ENCODE data around the gene ANAPC2. TPM values are rescaled to one million over a fixed set of nuclear protein-coding genes. Genes with fewer than 3 reads are reported as not detected.

ANAPC2 gene
- polyA plus RNA-seq, 1 donor = 36.3 TPM

GRCh38 chr9:137191691-137192447 is 3.5 kb upstream of the ANAPC2 start:
- DNase-seq = no peak

DNA sequence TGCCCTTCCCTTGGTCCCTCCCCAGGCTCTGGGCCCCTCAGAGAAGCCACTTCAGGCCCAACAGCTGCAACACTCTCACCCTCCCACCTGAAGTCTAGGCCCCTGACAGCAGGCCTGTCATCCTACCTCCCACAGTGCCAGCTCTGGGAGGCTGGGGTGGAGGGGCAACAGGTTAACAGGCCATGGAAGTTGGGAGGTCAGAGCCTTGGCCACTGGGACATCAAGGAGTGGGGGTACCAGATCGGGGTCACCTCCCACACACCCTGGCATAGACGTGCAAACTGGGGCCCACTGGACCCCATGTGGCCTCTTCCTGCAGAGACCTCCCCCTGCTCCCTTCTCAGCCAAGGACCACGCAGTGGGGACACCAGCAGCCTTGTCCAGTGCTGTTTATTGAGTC is 2.9 kb upstream of the ANAPC2 start:
- no peak for DNase-seq

GRCh38 chr9:137190315-137190856 is 2.0 kb upstream of the ANAPC2 start:
- no peak for DNase-seq

DNA sequence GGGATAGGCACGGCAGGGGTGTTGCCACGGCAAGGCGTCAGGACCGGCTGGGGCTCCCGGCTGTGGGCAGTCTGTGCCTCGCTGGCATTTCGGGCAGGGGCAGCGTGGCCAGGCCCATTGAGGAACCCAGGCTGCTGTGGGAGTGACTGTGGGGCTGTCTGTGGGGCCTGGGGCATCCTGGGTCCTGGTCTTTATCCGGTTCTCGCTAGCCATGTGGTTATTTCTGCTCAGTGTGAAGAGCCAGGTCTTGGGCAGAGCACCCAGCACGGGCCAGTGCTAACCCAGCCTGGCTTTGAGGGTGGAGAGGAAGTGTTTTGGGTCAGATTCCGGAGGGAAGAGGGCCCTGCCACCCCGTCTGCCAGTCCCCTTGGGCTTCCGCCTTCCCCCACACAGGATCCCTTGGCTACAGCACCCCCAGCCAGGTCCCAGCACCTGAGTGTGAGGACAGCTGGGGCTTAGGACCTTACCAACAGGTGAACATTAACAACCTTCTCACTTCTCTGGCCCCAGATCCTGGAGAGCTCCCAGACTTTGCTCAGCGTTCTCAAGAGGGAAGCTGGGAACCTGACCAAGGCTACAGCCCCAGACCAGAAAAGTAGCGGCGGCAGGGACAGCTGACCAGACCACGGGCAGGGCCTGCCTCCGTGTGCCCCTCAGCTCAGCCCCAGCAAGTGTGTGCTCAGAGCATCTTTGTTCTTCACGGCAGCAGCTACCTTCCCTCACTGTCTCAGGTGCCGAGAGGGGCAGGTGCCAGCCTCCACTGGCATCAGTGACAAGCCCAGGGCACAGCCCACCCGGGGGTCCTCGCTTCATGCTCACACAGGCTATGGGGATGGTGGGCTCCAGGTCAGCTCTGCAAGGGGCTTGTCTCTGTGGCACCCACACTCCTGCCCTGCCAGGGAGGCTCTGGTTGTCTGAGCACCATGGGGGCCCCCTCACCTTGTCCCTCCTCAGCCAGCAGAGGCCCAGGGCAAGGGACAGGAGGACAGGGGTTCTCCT is 1.2 kb upstream of the ANAPC2 start:
- no peak for DNase-seq

DNA sequence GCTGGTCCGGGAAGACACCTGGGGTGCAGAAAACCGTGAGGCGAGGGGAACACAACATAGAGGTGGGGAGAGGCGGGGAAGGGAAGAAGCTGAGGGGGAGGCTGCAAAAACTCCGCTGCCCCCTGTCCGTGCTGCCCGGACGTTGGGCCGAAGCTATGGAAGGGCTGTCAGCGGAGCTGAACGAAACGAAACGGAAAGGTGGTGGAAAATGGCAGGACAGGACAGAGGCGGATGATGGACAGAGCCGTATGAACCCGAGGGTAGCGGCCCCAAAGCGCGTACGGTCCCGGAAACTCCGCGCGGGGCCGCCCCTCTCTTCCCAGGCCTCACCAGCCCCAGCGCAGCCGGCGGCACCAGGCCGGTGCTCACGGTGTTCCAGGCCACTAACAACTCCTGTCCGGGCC is 272 bp downstream of the ANAPC2 start:
- DNase-seq = no peak

DNA sequence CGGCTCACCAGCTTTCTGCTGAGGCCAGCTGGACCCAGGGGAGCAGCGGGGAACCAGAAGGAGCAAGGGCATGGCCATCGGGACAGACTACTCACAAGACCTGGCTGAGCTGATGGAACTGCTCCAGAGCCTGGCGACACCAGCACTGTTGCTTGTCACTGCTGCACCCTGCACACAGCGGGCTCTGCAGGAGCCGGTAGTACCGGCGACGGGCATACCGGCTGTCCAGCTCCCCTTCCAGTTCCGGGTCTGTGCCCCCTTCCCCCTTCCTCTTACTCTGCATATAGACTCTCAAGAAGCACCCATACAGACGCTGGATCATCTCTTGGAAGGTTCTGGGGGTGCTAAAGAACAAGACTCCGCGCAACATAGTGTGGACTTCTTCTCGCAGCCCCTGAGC is 974 bp downstream of the ANAPC2 start:
- no peak for DNase-seq

- no peak for DNase-seq
These were observed 2.0 kb downstream of the ANAPC2 start for GRCh38 chr9:137186385-137186784.

DNA sequence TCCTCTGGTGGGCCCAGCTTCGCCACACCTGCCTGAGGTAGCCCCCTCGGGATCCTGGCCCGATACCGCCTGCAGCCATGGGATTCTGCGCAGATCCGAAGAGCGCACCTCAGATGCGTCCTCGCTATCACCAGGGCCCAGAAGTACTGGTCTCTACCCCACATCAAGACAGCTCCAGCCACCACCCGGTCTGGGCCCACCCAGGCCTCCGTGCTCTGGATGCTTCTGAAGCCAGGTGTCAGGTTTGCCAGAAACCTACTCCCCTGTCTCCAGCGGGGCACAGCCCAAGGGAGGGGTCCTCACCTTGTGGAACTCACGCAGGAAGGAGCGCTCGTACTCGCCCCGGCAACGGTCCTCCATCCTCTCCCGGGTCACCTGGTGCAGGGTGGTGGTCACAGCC is 2.4 kb downstream of the ANAPC2 start:
- no peak for DNase-seq

GRCh38 chr9:137184881-137185660 is 3.3 kb downstream of the ANAPC2 start:
- no peak for DNase-seq

DNA sequence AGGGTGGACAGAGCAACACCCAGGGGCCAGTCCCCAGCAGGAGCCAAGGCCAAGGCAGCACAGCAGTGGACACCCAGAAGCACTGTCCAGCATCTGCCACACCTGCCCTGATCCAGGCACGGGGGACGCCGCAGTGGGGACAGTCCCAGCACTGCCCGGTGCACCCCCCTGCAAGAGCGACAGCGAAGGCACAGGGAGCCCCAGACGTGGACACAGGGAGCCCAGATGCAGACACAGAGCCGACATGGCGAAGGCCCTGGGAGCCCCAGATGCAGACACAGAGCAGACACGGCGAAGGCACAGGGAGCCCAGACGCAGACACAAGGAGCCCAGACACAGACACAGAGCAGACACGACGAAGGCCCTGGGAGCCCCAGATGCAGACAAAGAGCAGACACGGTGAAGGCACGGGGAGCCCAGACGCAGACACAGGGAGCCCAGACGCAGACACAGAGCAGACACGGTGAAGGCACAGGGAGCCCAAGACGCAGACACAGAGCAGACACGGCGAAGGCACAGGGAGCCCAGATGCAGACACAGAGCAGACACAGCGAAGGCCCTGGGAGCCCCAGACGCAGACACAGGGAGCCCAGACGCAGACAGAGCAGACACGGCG is 4.3 kb downstream of the ANAPC2 start:
- DNase-seq = no peak

DNA sequence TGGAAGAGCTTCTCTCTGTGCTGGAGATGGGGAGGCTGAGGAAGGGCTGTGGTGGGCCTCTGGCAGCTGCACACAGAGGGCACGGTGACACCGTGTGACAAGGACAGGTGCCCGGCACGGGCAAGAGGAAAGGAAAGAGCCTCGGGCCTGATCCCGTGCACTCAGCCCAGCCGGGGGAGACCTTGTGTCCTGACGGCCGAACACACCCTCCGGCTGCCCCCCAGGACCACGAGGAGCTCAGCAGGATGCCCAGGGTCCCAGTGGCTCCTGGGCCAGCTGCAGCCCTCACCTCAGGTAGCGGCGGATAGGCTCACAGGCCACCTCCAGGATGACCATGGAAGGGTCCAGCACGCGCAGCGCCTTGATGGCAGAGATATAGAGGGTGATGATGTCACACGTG is 5.5 kb downstream of the ANAPC2 start:
- DNase-seq = no peak

DNA sequence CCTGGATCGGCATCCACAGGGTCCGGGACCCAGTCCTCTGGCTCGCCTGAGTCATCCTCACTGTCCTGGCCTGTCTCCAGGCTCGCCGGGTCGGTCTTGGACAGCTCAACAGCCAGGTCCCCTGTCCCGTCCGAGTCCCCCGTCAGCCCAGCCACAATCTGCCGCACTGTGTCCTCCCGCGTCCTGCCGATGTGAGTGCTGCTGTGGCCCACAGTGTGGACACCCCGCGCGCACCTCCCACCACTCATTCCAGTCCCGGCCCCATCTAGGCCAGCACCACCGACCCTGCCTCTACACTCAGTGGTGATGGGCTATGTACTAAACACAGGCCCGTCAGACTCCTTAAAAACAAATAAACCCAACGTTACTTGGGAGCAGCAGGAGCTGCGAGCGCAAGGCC is 6.7 kb downstream of the ANAPC2 start:
- no peak for DNase-seq

- no peak for DNase-seq
These were observed 7.9 kb downstream of the ANAPC2 start for GRCh38 chr9:137180491-137180890.

GRCh38 chr9:137179761-137180160 is 8.6 kb downstream of the ANAPC2 start:
- DNase-seq = no peak

DNA sequence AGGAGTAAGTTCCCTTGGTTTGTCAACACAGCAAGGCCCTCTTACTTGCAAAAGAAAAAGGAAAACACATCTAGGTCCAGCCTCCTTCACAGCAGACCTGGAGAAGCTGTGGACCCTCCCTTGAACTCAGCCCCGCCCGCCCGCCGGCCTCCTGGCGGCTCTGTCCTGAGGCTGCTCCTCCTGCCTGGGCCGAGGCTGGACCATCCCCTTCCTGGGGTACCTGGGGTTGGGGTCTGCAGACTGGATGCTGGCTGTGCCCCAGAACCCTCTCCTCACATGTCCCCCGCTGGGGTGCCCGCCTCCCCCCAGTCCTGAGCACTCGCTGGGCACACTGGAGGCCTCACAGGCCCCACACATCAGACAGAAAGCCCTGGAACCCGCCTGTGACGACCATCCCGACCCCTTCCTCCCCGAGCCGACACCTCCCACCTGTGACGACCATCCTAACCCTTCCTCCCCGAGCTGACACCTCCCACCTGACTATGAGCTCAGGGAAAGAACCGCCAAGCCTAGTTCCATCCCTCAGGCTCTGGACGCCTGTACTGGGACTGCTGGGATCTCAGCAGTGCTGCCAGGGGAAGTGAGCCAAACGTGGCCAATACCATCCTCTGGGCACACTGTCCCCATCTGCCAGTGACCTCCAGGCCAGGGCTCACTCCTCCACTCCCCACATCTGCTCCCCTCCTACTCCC is 9.3 kb downstream of the ANAPC2 start:
- no peak for DNase-seq

DNA sequence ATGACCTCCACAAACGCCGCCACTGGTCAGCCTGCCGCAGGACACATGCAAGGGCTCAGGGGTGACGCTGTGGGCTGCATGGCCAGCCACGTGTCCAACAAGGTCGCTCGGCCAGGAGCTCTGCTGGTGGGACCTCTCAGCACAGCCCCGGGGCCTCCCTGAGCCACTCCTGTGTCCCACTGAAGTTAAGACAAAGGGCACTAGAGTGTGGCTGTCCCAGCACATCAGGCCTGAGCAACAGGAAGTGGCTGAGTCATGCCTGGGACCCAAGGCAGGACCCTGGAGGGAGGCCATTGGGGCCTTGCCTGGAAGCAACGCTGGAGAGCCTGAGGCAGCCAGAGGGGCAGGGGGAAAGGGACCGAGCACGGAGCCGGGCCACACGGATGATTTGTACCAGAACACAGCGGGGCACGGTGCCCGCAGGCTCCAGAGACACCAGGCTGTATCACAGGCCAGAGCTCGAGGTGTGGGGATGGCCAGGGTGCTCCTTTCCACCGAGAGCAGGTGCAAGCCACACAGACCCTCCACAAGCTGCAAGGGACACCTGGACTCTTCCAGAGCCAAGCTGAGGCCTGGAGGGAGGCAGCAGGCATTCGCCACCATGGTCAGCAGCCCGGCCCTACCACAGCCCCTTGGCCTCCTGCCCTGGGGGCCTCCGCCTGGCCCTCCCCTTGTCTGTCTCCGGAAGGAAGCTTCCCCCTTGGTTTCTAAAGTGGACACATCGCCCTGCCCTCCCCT is 10.0 kb downstream of the ANAPC2 start:
- DNase-seq = no peak

DNA sequence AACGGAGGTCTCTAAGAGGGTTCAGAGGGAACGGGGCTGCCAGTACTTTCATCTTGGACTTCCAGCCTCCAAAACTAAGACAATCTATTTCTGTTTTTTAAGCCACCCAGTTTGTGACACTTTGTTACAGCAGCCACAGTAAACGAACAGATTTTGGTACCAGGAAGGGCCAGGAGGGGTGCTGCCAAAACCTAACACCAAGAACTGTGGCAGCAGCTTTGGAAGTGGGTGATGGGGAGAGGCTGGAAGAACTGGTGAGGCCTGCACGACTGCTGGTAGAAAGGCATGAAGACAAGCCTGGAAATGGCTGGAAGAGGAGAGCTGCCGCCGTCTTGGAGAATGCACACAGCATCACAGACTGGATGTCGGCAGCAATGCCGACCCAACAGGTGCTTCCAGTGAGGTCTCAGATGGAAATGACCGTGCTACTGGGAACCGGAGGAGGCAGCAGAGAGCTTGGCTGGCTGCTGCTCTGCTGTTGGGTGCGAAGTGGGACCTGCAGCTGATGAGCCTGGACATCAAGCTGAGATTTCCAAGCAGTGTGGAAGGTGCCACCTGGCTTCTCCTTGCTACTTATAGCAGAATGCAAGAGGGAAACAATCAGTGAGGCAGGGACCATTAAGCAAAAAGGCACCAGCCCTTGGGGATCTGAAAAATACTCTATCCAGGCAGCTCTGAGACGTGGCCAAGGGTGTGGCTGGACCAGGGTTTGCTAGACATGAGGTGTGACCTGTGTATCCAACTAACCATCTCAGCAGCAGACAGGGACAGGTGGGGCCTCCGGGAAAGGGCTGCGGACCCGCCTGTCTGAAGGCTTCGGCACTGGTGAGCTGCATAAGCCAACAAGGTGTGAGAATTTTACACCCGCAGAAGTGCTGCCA is 11.8 kb downstream of the ANAPC2 start:
- no peak for DNase-seq

DNA sequence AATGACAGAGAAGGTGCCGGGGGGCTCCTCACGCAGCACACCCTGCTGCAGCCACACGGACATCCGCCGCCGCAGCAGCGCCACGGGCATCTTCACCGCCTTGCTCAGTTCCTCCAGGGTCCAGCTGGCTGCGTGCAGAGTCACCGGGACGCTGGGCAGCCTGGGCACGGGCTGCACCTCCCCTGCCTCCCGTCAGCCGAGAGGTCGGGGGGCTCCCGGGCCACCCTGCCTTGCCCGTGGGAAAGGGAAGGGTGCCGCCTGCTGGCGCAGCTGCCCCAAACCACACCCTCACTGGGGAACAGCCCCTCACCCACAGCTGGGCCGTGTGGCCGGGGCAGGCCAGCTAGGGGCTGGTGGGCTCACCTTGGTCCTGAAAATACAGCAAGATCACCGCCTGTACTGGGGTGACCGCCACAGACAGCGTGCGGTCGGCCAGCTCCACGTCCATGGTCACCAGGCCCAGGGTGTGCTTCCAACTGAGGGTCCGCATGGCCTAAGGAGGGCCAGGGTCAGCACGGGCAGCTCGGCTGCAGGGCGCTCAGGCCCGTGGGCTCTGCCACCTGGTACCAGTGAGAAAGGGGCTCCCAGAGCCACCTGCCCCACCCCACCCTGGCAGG is 12.9 kb downstream of the ANAPC2 start:
- DNase-seq = no peak

GRCh38 chr9:137174722-137175293 is 13.6 kb downstream of the ANAPC2 start:
- no peak for DNase-seq
